ENCODE results near the gene ATMIN. TPM values are rescaled to one million over a fixed set of nuclear protein-coding genes. Genes with fewer than 3 reads are reported as not detected.

The ATMIN gene
- total and polyA plus RNA-seq, 10 of the 15 experiments (the other 5 are each of a cell fraction or from before 2014, with no cell fraction given): 5.2 to 28.9 (median 18.3) TPM

- FAIRE-seq (no peak), DNase-seq (ENCODE audit: low read depth, low spot score) (no peak), ATAC-seq (no peak)
- Histone ChIP-seq H3K4me2 (ENCODE audit: control insufficient read depth, insufficient read depth) (no peak overlapping the region), H3K9me3 (replicated peaks; ENCODE audit: control insufficient read depth, insufficient read depth, low read length) (no peaks in the 10 kb centered on the region), H3K27me3 (replicated peaks in 1 of 2; ENCODE audit: control insufficient read depth in 2 of 2, insufficient read depth in 2 of 2, low read length in 1 of 2) (no peaks in the 10 kb centered on the region), H2AFZ (ENCODE audit: control insufficient read depth, low read depth, low read length) (no peak overlapping the region), H3K27ac (ENCODE audit: control insufficient read depth, insufficient read depth) (no peak overlapping the region), H3K79me2 (ENCODE audit: control insufficient read depth, insufficient read depth, low read length) (no peaks in the 10 kb centered on the region), H3K4me3 (no peak overlapping the region), H3K9ac (ENCODE audit: control insufficient read depth, insufficient read depth, low read length) (no peak overlapping the region), H4K20me1 (ENCODE audit: control insufficient read depth, insufficient read depth) (no peaks in the 10 kb centered on the region), H3K4me1 (ENCODE audit: control insufficient read depth, insufficient read depth, low read length) (no peaks in the 10 kb centered on the region), H3K36me3 (ENCODE audit: control insufficient read depth in 2 of 2, insufficient read depth in 2 of 2, low read length in 1 of 2) (no peaks in the 10 kb centered on the region; a peak in 1 of 4 replicates)
- no TSS peak for BruUV-seq (replicated peaks)
- 100% methylated on average over 1 of the region's 1 CpG for WGBS (ENCODE audit: insufficient coverage, insufficient replicate concordance, low lambda C conversion rate, missing lambda C conversion rate)
- in situ Hi-C loops (cut with MboI) (no loop called here), intact Hi-C loops (cut with micrococcal nuclease; ENCODE audit: unreplicated experiment) (no loop called here)
- CTCF ChIA-PET: no interaction called here
- SMC1A ChIA-PET (ENCODE audit: uncharacterized antibody, unreplicated experiment): interaction anchor here (1.3 kb wide), 1 partner anchor 9 kb away, joined by 5 read pairs; no protein-coding TSS in a partner anchor
- POLR2A ChIA-PET: no interaction called here
- RAD21 ChIA-PET (ENCODE audit: unreplicated experiment): no interaction called here
- TF ChIP-seq IRF5 (IDR thresholded peaks at IDR 0.05; ENCODE audit: borderline replicate concordance): no peak
- no peak for TF ChIP-seq NFXL1 (IDR thresholded peaks at IDR 0.05; ENCODE audit: borderline replicate concordance)
- TF ChIP-seq ZBED1 (IDR thresholded peaks at IDR 0.05; ENCODE audit: borderline replicate concordance): no peak
- no peak for TF ChIP-seq BHLHE40 (IDR thresholded peaks at IDR 0.05; ENCODE audit: borderline replicate concordance in 1 of 2, low read depth in 2 of 2, low read length in 1 of 2)
- TF ChIP-seq SRF (IDR thresholded peaks at IDR 0.05; ENCODE audit: low read depth in 2 of 2, low read length in 2 of 2): no peak
- TF ChIP-seq SP1 (IDR thresholded peaks at IDR 0.05; ENCODE audit: low read depth, low read length): no peak
- no peak for TF ChIP-seq ZZZ3 (IDR thresholded peaks at IDR 0.05; ENCODE audit: control insufficient read depth, insufficient read length, low read depth)
- TF ChIP-seq USF1 (IDR thresholded peaks at IDR 0.05; ENCODE audit: borderline replicate concordance, extremely low read length, insufficient read depth, low read depth, low read length): no peak
- no peak for TF ChIP-seq ETV6 (conservative IDR thresholded peaks at IDR 0.05 in 1 of 2, IDR thresholded peaks at IDR 0.05 in 1 of 2; ENCODE audit: borderline replicate concordance in 1 of 2, low read depth in 1 of 2)
- TF ChIP-seq TBL1XR1 (IDR thresholded peaks at IDR 0.05; ENCODE audit: low read depth, low read length): no peak
- TF ChIP-seq, protein P1, sequence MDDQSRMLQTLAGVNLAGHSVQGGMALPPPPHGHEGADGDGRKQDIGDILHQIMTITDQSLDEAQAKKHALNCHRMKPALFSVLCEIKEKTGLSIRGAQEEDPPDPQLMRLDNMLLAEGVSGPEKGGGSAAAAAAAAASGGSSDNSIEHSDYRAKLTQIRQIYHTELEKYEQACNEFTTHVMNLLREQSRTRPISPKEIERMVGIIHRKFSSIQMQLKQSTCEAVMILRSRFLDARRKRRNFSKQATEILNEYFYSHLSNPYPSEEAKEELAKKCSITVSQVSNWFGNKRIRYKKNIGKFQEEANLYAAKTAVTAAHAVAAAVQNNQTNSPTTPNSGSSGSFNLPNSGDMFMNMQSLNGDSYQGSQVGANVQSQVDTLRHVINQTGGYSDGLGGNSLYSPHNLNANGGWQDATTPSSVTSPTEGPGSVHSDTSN (IDR thresholded peaks at IDR 0.05; ENCODE audit: insufficient replicate concordance, low read depth, low read length): no peak
- TF ChIP-seq, protein P2, sequence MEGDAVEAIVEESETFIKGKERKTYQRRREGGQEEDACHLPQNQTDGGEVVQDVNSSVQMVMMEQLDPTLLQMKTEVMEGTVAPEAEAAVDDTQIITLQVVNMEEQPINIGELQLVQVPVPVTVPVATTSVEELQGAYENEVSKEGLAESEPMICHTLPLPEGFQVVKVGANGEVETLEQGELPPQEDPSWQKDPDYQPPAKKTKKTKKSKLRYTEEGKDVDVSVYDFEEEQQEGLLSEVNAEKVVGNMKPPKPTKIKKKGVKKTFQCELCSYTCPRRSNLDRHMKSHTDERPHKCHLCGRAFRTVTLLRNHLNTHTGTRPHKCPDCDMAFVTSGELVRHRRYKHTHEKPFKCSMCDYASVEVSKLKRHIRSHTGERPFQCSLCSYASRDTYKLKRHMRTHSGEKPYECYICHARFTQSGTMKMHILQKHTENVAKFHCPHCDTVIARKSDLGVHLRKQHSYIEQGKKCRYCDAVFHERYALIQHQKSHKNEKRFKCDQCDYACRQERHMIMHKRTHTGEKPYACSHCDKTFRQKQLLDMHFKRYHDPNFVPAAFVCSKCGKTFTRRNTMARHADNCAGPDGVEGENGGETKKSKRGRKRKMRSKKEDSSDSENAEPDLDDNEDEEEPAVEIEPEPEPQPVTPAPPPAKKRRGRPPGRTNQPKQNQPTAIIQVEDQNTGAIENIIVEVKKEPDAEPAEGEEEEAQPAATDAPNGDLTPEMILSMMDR (IDR thresholded peaks at IDR 0.05 in 2 of 3, conservative IDR thresholded peaks at IDR 0.05 in 1 of 3; ENCODE audit: control insufficient read depth in 2 of 3, extremely low read depth in 1 of 3, insufficient read depth in 1 of 3, low read depth in 3 of 3, low read length in 3 of 3): no peak
- no peak for TF ChIP-seq ZNF622 (IDR thresholded peaks at IDR 0.05)
- TF ChIP-seq PKNOX1 (IDR thresholded peaks at IDR 0.05): no peak
- no peak for TF ChIP-seq JUND (IDR thresholded peaks at IDR 0.05; ENCODE audit: low read depth, low read length)
- TF ChIP-seq RAD21 (IDR thresholded peaks at IDR 0.05; ENCODE audit: insufficient read depth, low read depth, low read length): no peak
Measured at GRCh38 chr16:81067166-81067565, 31.5 kb downstream of the ATMIN start.
